OCI-LY1 (cell line): ENCODE measurements around the gene MBLAC2.

Experiments used
- CTCF ChIP-seq: fragments of 200-600 bp; sonication (generic), shearing (Covaris generic); IDR thresholded peaks from 2 replicates; pipeline ENCODE4 v1.5.1; 2017; ENCODE audit warnings: mild to moderate bottlenecking, antibody characterized with exemption, low read length, moderate library complexity, mixed read lengths
- EZH2 ChIP-seq: fragments of 200-600 bp; sonication (generic), shearing (Covaris generic); IDR thresholded peaks from 2 replicates; pipeline ENCODE4 v1.8.0; 2017; ENCODE audit warnings: borderline replicate concordance, mixed run types, mild to moderate bottlenecking, antibody characterized with exemption, low read length, moderate library complexity, mixed read lengths

- TF ChIP-seq CTCF (no peak), EZH2 (no peak)
Measured at GRCh38 chr5:90437663-90438062, 36.9 kb downstream of the MBLAC2 start.
